Stromal cell of bone marrow (primary cell): Measurements from ENCODE around the gene EFHC2.
"Not testable (repeated sequence)": the region's sequence is repeated elsewhere in the genome, so short reads cannot be mapped to it uniquely, and the experiment has no call there.

Experiments
- DNase-seq: peaks from one replicate; pipeline ENCODE4 v3.0.0-alpha.2; 2012; ENCODE audit warnings: low read depth

The EFHC2 gene

DNA sequence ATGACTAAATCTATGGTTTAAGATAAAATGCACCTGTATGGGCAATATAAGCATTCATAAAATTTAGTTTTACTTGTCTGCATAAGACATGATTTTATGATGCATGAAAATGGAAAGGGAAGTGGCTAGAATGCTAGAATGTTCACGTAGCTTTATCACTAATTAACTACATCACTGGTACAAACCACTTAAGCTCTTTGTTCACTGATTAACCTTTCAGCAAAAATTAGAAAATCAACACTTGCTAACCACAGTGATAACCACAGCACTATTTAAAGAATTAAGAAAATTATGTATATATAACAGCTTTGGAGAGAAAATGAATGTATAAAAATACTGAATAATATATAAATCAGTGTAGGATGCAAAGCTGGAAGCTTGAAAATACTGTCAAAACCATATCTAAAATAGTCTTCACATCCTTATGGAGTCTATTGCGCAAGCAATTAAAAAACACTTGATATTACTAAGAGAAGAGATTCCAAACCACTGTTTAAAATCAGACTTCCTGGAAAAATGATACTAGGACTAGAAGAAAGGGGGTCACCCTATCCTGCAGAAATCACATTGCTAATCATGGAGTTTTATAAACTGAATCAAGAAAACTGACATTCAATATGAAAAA, 51.9 kb downstream of the EFHC2 start:
- DNase-seq, result no peak

- DNase-seq, result no peak
These were observed 52.8 kb downstream of the EFHC2 start for GRCh38 chrX:44290718-44291117.

GRCh38 chrX:44282753-44283152, 60.7 kb downstream of the EFHC2 start:
- no peak for DNase-seq

DNA sequence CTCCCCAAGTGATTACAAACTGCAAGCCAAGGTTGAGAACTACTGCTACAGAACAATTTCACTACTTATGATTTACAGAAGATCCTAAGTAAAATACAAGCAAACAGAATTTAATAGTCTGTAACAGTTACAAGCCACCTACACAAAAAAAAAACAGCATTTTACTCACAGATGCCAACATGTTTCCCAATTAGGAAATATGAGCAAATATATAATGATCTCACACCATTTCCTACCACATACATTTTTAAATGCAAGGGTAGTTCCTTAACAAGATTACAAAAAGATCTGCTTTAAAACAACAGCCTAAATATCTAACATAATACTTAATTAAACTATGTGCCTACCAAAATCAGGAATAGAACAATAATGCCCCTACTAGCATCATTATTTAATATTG, 63.4 kb downstream of the EFHC2 start:
- DNase-seq, result no peak

DNA sequence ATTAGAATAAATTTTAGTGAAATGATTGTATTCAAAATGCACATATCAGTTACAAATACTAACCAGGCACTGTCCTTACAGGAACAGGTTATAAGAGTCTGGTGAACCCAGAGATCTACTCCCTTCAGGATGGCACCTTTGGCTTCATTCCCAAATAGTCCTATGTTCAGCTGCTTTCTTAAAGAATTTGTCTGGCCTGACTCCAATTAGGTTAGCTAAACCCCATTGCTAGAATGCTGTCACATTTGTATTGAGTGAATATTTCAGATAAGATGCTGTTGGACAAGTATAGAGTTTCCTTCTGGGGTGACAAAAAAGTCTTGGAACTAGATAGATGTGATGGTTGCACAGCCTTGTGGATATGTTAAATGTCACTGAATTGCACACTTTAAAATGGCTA, 69.4 kb downstream of the EFHC2 start:
- DNase-seq, result no peak

DNA sequence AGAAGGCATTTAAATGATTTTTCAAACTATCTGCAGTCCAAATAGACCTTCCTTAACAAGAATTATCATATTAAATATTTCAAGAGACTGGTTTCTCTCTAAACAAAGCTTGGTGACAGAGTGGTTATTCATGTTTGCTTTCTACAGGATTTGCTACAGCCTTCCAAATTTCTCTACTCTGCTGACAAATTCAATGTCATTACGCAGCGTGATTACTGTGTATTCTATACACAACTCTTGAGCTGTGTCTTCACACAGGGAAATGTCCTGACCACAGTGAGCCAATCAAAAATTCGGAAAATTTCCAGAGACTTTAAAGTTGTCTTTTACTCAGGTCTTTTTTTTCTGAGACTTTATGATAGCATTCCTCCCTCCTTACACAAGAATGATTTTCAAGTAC, 75.6 kb downstream of the EFHC2 start:
- no peak for DNase-seq

DNA sequence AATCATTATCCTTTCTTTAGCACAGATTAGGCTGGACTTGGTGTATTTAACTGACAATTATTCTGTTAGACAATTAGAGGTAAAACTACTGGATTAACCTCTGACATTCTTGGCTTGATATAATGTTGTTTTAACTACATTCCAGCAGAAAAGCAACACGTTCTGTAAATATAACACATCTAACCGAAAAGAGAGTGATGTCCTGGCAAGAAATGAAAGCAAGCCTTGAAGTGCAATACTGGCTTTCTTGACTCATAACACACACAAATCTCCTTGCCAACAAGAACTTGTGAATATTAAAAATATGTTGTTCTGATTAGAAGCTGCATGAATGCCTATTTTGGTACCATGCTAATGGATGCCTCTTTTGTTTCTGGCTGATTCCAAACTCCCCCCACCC, 76.4 kb downstream of the EFHC2 start:
- no peak for DNase-seq

GRCh38 chrX:44265559-44265958, 77.9 kb downstream of the EFHC2 start:
- no peak for DNase-seq

- DNase-seq, result no peak
These were observed 78.5 kb downstream of the EFHC2 start for GRCh38 chrX:44264936-44265335.

- DNase-seq, result peak; percentile 25
These were observed 82.2 kb downstream of the EFHC2 start for GRCh38 chrX:44261286-44261685.

GRCh38 chrX:44260609-44261008, 82.9 kb downstream of the EFHC2 start:
- DNase-seq, result no peak

DNA sequence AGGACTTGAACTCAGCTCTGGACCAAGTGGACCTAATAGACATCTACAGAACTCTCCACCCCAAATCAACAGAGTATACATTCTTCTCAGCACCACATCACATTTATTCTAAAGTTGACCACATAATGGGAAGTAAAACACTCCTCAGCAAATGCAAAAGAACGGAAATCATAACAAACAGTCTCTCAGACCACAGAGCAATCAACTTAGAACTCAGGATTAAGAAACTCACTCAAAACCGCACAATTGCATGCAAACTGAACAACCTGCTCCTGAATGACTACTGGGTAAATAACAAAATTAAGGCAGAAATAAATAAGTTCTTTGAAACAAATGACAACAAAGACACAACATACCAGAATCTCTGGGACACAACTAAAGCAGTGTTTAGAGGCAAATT, 87.7 kb downstream of the EFHC2 start:
- not testable (repeated sequence) for DNase-seq

DNA sequence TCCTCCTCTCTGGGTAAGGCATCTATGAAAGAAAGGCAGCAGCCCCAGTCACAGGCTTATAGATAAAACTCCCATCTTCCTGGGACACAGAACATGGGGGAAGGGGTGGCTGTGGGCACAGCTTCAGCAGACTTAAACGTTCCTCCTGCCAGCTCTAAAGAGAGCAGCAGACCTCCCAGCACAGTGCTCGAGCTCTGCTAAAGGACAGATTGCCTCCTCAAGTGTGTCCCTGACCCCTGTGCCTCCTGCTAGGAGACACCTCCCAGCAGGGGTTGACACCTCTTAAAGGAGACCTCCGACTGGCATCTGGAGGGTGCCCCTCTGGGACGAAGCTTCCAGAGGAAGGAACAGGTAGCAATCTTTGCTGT, 89.9 kb downstream of the EFHC2 start:
- DNase-seq, result no peak

- DNase-seq, result peak; percentile 10
These were observed 90.5 kb downstream of the EFHC2 start for GRCh38 chrX:44252688-44253574.

DNA sequence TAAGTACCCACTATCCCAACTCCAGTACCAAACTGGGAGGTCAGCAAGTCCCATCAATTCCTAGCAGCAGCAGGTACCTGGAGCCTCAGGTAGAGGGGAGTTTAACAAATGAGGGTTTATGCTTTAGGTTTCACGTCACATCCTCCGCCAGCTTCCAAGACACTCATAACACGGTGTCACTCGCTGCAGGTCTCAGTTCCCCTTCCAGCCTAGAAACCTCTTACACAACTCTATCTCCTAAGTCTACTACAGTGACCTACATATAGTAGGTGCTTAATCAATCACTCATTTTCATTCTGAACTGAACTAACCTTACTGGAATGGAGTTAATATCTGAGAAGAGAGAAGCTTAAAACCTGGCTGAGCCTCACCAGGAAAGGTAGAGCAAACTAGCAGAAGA, 96.0 kb downstream of the EFHC2 start:
- DNase-seq, result no peak

- no peak for DNase-seq
These were observed 96.6 kb downstream of the EFHC2 start for GRCh38 chrX:44246826-44247225.

DNA sequence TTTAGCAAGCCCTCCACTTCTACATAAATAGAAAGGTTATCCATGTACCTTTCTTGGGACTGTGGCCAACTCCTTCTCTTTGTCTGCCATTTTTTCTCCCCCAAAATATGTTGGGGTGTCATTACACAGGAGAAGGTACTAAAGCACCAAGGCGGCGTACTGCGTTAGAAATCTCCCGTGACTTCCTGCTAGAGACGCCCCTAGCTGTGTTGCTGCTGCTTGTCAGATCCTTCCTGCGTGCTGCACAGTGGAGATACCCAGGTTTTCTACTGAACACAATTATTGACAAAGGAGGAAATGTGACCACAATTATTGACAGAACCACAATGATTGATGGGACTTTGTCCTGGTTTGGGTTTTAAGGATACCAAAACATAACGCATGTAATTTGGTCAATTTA, 97.7 kb downstream of the EFHC2 start:
- DNase-seq, result no peak

- peak; percentile 25 for DNase-seq
These were observed 99.5 kb downstream of the EFHC2 start for GRCh38 chrX:44244008-44244407.

- no peak for DNase-seq
These were observed 101.9 kb downstream of the EFHC2 start for GRCh38 chrX:44241546-44241945.

- no peak for DNase-seq
These were observed 103.4 kb downstream of the EFHC2 start for GRCh38 chrX:44240036-44240435.

- DNase-seq, result no peak
These were observed 104.4 kb downstream of the EFHC2 start for GRCh38 chrX:44239036-44239435.

GRCh38 chrX:44235534-44235933, 107.9 kb downstream of the EFHC2 start:
- no peak for DNase-seq

- no peak for DNase-seq
These were observed 108.9 kb downstream of the EFHC2 start for GRCh38 chrX:44234541-44234940.

DNA sequence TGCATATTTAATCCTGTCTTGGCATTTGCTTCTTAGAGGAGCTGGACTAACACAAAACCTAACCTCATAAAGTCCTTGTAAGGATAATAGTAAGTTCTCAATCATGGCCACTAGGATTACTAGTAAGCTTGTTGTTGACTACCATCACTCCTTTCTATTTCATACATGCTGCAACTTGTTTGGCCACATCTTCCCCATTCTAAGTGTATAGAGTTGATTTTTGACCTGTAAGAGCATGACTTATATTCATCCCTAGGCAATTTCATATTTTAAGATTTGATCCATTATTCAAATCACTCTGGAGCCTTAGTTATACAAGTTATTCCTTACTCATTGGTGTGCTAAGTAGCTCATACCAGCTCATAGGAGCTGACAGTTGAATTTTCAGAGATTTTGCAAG, 109.4 kb downstream of the EFHC2 start:
- DNase-seq, result no peak
